ENCODE measurements around the gene SULT4A1. TPM values are rescaled to one million over a fixed set of nuclear protein-coding genes. Genes with fewer than 3 reads are reported as not detected.

SULT4A1 gene
- total RNA-seq, 1 donor from 2014 or later: 2.9 TPM

- TF ChIP-seq CTCF (IDR thresholded peaks at IDR 0.05): no peak
- Mint-ChIP-seq H3K4me1 (ENCODE audit: low read depth) (peaks cover 17% of the 10 kb centered on the region), H3K27me3 (ENCODE audit: low read depth) (peaks cover 3% of the 10 kb centered on the region), H3K27ac (ENCODE audit: unreplicated experiment) (peak overlapping the region; percentile 93), H3K9me3 (ENCODE audit: low read depth) (no peaks in the 10 kb centered on the region), H3K36me3 (ENCODE audit: low read depth) (no peaks in the 10 kb centered on the region), H3K4me3 (ENCODE audit: unreplicated experiment) (peak overlapping the region; percentile 87)
- no peak for DNase-seq (ENCODE audit: low spot score)
These were observed 49.4 kb downstream of the SULT4A1 start for GRCh38 chr22:43812890-43813289.

DNA sequence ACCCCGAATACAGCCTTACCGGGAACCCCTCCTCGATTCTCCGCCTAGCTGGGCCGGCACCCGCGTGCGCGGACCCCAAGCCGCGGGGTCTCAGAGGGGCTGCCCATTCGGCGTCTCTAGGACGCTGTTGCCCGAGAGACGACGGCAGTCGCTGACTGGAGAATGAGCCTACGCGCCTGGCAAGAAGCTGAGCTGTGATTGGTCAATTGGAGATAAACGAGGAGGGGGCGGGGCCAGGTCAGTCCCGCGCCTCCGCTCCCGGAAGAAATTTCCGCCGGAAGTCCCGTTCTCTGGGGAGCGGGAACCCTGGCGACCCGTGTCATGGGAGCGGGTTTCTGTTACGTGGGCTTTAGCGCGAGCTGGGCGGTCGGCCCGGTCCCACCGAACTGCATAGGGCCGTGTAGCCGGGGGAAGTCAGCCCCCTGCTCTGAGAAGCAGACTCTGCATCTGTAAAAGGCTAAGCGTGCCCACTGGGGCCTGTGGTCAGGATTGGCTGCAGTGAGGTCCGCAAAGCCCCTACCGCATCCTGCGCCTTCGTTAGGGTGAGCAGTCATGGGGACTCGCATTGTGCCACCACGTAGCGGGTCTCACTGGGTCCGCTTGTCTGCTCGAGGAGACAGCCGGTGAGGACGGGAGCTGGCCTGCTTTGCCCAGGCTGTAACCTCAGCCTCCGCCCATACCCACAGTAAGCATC is 50.0 kb downstream of the SULT4A1 start, which contains the start of gene EFCAB6:
EFCAB6 (minus strand) TSS at position 157 of the 694 bp plus-strand sequence. CDS start 29,987 bp downstream, outside the sequence.
- TF ChIP-seq CTCF (IDR thresholded peaks at IDR 0.05): no peak
- H3K36me3 Mint-ChIP-seq (ENCODE audit: low read depth): no peaks in the 10 kb centered on the region
- no peaks in the 10 kb centered on the region for H3K9me3 Mint-ChIP-seq (ENCODE audit: low read depth)
- DNase-seq (ENCODE audit: low spot score): peak; percentile 94
- peaks cover 3% of the 10 kb centered on the region for H3K27me3 Mint-ChIP-seq (ENCODE audit: low read depth)
- peak within 1 kb of the TSS; percentile 87 for H3K4me3 Mint-ChIP-seq (ENCODE audit: unreplicated experiment)
- H3K4me1 Mint-ChIP-seq (ENCODE audit: low read depth): peaks cover 17% of the 10 kb centered on the region
- H3K27ac Mint-ChIP-seq (ENCODE audit: unreplicated experiment): peak within 1 kb of the TSS; percentile 93

DNA sequence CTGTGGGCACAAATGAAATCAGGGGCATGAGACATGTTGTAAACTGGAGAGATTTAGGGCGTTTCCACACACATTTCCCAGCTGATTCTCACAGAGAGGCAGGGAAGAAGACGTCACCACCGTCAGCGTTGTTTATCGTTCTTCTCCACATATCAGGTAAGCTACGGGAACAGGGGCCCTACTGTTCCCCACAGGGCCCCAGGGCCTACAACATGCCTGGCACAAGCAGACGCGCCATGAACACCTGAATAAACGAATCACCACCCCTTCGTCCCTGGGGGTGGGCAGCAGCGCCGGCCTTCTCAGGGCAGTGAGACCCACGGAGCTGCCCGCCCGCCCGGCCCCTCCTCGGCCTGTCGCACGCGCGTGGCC is 50.5 kb downstream of the SULT4A1 start:
- Mint-ChIP-seq H3K27me3 (ENCODE audit: low read depth) (peaks cover 3% of the 10 kb centered on the region), H3K4me1 (ENCODE audit: low read depth) (peaks cover 17% of the 10 kb centered on the region), H3K9me3 (ENCODE audit: low read depth) (no peaks in the 10 kb centered on the region), H3K27ac (ENCODE audit: unreplicated experiment) (peak overlapping the region; percentile 93), H3K4me3 (ENCODE audit: unreplicated experiment) (peak overlapping the region; percentile 87), H3K36me3 (ENCODE audit: low read depth) (no peaks in the 10 kb centered on the region)
- no peak for DNase-seq (ENCODE audit: low spot score)
- TF ChIP-seq CTCF (IDR thresholded peaks at IDR 0.05): no peak

DNA sequence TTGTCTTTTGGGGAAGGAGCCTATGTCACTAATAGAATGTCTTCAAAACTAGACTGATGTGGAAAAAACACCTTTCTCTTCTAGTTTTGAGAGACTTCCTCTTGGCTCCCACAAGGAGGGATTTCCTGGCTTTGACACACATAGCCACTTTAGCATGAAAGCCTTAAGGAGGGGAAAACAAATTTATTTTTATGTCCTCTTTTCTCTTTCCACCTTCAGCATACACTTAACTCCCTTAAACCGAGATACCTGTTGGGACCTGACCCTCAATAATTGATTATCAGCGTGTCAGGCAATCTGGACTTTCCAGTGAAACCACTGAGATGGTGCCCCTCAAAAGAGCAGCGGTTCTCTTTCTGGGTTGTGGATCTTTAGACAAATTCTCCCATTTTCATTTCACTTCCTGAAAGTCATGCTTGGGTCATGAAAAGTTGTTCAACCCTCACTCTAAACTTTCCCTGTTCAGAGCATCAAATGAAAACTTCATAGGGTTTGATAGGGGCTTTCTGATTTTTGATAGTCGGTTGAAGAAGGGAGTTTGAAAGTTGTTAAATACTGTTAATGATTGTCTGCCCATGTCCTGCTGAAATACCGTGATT is 59.3 kb downstream of the SULT4A1 start:
- no peak overlapping the region for H3K27ac Mint-ChIP-seq (ENCODE audit: unreplicated experiment)

More for the DNA sequence above, 59.3 kb downstream of the SULT4A1 start:
- Mint-ChIP-seq H3K27me3 (ENCODE audit: low read depth) (peaks cover 18% of the 10 kb centered on the region), H3K36me3 (ENCODE audit: low read depth) (peaks cover 1% of the 10 kb centered on the region), H3K4me3 (ENCODE audit: unreplicated experiment) (no peak overlapping the region), H3K4me1 (ENCODE audit: low read depth) (no peaks in the 10 kb centered on the region), H3K9me3 (ENCODE audit: low read depth) (peaks cover 18% of the 10 kb centered on the region)
- no peak for DNase-seq (ENCODE audit: low spot score)
- TF ChIP-seq CTCF (IDR thresholded peaks at IDR 0.05): no peak
